ENCODE data around the gene KIAA0232.

GRCh38 chr4:6857009-6857882, 74.7 kb downstream of the KIAA0232 start:
- TF ChIP-seq CTCF (IDR thresholded peaks at IDR 0.05; ENCODE audit: low read depth, low read length, poor library complexity, severe bottlenecking) (no peak), EZH2phosphoT487 (IDR thresholded peaks at IDR 0.05; ENCODE audit: borderline replicate concordance, low read length) (no peak)
